ENCODE results near the gene CAMLG.

The CAMLG gene

DNA sequence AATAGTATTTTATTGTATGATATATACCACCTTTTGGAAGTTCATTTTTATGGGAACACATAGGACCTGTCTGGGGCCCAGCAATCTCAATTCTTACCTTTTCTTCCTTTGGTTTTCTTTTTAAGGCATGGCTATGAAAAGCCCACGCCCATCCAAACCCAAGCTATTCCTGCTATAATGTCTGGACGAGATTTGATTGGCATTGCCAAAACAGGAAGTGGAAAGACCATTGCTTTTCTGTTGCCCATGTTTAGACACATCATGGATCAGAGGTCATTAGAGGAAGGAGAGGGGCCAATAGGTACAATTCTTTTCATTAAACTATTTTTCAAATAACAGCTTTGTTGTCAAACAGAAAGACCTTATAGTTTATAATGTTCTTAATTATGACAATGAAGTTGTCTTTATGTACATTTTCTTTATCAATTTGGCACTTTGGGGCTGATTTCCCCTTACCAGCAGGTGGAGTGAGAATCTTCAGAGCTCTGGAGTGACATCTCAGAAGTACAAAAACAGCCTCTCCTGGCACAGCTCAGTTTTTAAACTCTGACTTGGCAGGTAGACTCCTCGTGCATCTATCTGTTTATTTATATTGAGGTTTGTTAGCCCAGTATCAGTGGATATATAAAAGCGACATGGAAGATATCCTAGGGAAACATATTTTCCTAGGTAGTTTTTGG is 46.0 kb downstream of the CAMLG start:
- no peak for DNase-seq

DNA sequence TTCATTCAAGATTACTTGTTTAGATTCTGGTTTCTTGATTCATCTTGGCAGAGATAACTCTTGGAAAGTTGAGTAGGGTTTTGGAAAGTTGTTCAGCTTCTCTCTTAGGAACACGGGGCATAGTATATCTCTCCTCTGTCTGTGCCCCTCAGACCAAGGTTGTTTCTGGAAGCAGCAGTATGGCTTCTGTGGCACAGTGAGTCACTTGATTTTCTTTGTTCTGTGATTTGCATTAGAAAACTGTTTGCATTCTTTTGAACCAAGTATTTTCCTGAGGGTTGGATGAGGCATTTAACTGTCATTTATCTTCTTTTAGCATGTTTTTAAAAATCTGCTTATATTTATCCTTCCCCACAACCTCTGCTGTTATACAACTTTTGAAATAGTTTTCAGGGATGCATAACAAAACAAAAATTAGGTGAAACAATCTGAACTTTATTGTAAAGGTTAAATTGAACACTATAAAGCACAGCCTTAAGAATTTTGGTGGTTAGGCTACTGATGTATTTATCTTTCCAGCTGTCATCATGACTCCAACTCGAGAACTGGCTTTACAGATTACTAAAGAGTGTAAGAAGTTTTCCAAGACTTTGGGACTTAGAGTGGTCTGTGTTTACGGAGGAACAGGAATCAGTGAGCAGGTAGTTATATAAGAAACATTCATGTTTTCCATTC is 46.7 kb downstream of the CAMLG start:
- DNase-seq = no peak

DNA sequence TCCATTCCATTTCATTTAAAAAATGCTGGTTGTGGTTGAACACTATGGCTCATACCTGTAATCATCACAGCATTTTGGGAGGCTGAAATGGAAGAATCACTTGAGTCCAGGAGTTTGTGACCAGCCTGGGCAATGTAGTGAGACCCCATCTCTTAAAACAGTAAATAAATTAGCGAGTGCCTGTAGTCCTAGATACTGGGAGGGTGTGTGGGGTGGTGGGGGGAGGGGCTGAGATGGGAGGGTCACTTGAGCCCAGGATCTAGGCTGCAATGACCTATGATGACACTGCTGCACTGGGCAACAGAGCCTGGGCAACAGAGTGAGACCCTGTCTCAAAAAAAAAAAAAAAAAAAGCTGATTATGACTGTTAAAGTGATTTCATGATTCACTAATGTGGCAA is 49.3 kb downstream of the CAMLG start:
- no peak for DNase-seq

DNA sequence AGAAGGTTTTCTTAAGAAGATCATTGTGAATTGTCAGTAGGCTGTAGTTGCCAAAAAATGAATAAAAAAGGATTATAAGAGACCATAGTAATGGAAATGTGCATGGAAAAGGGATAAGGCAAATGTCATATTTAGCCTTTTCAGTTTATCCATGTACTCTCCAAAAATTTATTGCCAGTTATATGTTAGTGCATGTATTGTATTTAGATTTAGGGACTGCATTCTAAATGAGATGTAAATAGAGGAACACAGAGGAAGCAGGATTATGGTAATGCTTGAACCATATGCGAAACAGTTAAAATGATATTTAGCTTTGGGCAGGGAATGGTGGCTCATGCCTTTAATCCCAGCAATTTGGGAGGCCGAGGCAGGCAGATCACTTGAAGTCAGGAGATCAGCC is 53.2 kb downstream of the CAMLG start:
- no peak for DNase-seq

DNA sequence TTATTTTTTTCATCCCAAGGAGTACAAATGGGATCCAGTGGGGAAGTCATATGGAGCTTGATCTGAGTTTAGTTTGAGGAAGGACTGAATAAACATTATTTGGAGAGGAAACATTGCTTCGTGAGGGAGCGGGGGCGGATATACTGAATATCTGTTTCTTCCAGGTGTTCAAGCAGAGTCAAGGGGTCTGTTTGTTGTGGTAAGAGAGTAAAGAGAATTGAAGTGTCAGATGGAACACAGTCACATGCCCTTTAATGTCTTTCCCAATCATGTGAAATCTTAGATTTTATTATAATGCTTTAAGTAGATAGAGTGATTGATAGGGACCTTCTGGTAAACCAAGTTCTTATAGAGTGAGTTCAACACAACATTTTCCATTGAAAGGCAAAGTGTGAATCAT is 53.9 kb downstream of the CAMLG start:
- no peak for DNase-seq

DNA sequence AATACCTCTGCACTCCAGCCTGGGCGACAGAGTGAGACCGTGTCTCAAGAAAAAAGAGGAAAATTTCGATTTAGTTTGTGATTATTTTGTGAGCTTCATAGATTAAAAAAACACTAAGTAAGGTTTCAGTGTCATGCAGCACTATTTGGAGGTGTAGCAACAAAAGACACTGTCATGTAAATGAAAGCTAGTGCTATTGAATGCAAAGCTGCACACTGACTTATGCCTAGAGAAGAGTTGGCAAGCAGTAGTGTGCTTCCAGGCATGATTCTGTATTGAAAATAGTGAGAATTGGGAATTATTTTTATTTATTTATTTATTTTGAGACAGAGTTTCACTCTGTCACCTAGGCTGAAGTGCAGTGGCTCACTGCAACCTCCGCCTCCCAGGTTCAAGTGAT is 54.8 kb downstream of the CAMLG start:
- no peak for DNase-seq

DNA sequence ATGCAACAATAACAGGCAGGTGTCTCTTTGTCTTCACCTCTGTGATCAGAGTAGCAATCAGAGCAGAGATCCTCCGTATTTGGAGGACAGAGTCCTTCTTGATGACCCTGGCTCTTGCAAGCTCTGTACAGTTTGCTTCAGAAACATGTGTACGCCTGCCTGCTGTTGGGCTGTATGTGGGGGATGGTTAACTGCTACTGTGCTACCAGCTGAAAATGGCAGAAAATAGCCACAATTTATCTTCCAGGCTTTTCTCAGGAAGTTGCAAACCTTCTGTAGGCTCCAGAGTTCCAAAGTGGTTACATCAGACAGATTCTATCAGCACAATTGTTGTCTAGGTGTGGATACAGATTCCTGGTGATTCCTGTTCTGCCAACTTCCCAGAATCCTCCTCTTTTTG is 55.7 kb downstream of the CAMLG start:
- no peak for DNase-seq

DNA sequence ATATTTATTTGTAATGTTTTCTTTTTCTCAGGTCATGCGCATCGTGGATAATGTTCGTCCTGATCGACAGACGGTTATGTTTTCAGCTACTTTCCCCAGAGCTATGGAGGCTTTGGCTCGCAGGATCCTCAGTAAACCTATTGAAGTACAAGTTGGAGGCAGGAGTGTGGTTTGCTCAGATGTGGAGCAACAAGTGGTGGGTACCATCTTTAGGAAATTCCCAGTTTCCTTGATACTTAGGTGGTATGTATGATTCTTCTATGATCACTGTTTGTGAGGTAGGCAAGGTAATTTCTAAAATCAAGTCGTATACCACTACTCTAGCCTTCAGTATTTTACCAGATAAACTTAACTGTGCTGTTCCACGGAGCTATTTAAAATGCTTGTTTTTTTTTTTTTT is 56.5 kb downstream of the CAMLG start:
- no peak for DNase-seq

DNA sequence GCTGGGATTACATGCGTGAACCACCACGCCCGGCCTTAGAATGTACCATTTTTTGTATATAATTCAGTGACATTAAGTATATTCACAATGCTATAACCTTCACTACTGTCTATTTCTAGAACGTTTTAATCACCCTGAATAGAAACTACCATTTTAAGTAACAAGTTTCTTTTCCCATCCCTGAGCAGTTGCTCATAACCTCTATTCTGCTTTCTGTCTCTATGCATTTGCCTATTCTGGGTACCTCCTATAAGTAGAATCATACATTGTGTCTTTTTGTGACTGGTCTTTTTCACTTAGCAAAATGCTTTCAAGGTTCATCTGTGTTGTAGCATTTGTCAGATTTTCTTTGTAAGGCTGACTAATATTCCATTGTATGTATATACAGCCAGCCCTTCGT is 60.1 kb downstream of the CAMLG start:
- no peak for DNase-seq

Data from NCI-H524 (cell line).